HG03558 (cell line): ENCODE measurements around the gene YPEL1.
"Not testable (repeated sequence)": the region's sequence is repeated elsewhere in the genome, so short reads cannot be mapped to it uniquely, and the experiment has no call there.

ENCODE experiments used
- ATAC-seq: cut with Tn5 transposase; IDR thresholded peaks from one replicate; pipeline ENCODE4 v1.9.1; 2021; ENCODE audit warnings: moderate number of reproducible peaks; ENCODE audit not compliant: unreplicated experiment; ENCODE audit errors: extremely low read depth

YPEL1 gene

GRCh38 chr22:21725956-21726649, 9.5 kb downstream of the YPEL1 start:
- no peak for ATAC-seq

GRCh38 chr22:21724496-21724895, 11.1 kb downstream of the YPEL1 start:
- ATAC-seq, result not testable (repeated sequence)

GRCh38 chr22:21721195-21721852, 14.3 kb downstream of the YPEL1 start:
- ATAC-seq, result not testable (repeated sequence)

- ATAC-seq, result not testable (repeated sequence)
Measured at GRCh38 chr22:21720191-21720859, 15.3 kb downstream of the YPEL1 start.

GRCh38 chr22:21719024-21719423, 16.6 kb downstream of the YPEL1 start:
- no peak for ATAC-seq

- no peak for ATAC-seq
Measured at GRCh38 chr22:21718499-21718898, 17.1 kb downstream of the YPEL1 start.

GRCh38 chr22:21716395-21717122, 19.0 kb downstream of the YPEL1 start:
- not testable (repeated sequence) for ATAC-seq

- ATAC-seq, result no peak
Measured at GRCh38 chr22:21714786-21715185, 20.8 kb downstream of the YPEL1 start.

- no peak for ATAC-seq
Measured at GRCh38 chr22:21714059-21714770, 21.4 kb downstream of the YPEL1 start.

GRCh38 chr22:21713428-21714058, 22.1 kb downstream of the YPEL1 start:
- no peak for ATAC-seq

GRCh38 chr22:21712751-21713427, 22.7 kb downstream of the YPEL1 start:
- no peak for ATAC-seq

- ATAC-seq, result no peak
Measured at GRCh38 chr22:21711851-21712250, 23.7 kb downstream of the YPEL1 start.

- ATAC-seq, result no peak
Measured at GRCh38 chr22:21710156-21710555, 25.4 kb downstream of the YPEL1 start.

GRCh38 chr22:21709688-21710087, 25.9 kb downstream of the YPEL1 start:
- ATAC-seq, result no peak

GRCh38 chr22:21708960-21709359, 26.6 kb downstream of the YPEL1 start:
- no peak for ATAC-seq

- no peak for ATAC-seq
Measured at GRCh38 chr22:21707677-21708076, 27.9 kb downstream of the YPEL1 start.

- no peak for ATAC-seq
Measured at GRCh38 chr22:21703684-21704316, 31.8 kb downstream of the YPEL1 start.
